GM23338 (cell line): ENCODE measurements around the gene SLC13A3. TPM values are rescaled to one million over a fixed set of nuclear protein-coding genes. Genes with fewer than 3 reads are reported as not detected.
A peak's percentile ranks its signal among the peaks of the same experiment; 100 is the strongest.

Source experiments
- ATAC-seq: fragments of 200-7000 bp; cut with Tn5 transposase; 3 replicates; pipeline ENCODE4 v1.9.1; 2020
- DNase-seq: peaks from one replicate; pipeline ENCODE4 v3.0.0-alpha.2; 2015; ENCODE audit warnings: low spot score
- H2AFZ ChIP-seq: fragments of 200-600 bp; sonication (generic); 2 replicates; pipeline ENCODE4 v1.8.0; 2016; ENCODE audit warnings: antibody characterized with exemption, mild to moderate bottlenecking, moderate library complexity
- H3F3A ChIP-seq: fragments of 200-600 bp; sonication (generic); replicated peaks from 2 replicates; pipeline ENCODE4 v1.8.0; 2017; ENCODE audit warnings: antibody characterized with exemption, mixed run types, low read depth
- H3K27ac ChIP-seq: fragments of 200-600 bp; sonication (generic); 2 replicates; pipeline ENCODE4 v1.6.1; 2016; ENCODE audit warnings: low read depth
- H3K27me3 ChIP-seq: fragments of 200-600 bp; sonication (generic); 2 replicates; pipeline ENCODE4 v1.8.0; 2016; ENCODE audit warnings: mild to moderate bottlenecking, mixed run types, moderate library complexity; ENCODE audit not compliant: insufficient read depth
- H3K36me3 ChIP-seq: fragments of 200-600 bp; sonication (generic); 2 replicates; pipeline ENCODE4 v1.8.0; 2016; ENCODE audit warnings: mild to moderate bottlenecking; ENCODE audit not compliant: insufficient read depth
- H3K4me1 ChIP-seq: fragments of 200-600 bp; sonication (generic); 2 replicates; pipeline ENCODE4 v1.8.0; 2016; ENCODE audit warnings: mild to moderate bottlenecking, moderate library complexity; ENCODE audit not compliant: insufficient read depth
- H3K4me2 ChIP-seq: fragments of 200-600 bp; sonication (generic); 2 replicates; pipeline ENCODE4 v1.7.1; 2017; ENCODE audit warnings: mixed run types
- H3K4me3 ChIP-seq: fragments of 200-600 bp; sonication (generic); 2 replicates; pipeline ENCODE4 v1.6.1; 2016; ENCODE audit warnings: mixed run types
- H3K79me2 ChIP-seq: fragments of 200-600 bp; sonication (generic); replicated peaks from 2 replicates; pipeline ENCODE4 v1.8.0; 2017; ENCODE audit warnings: mild to moderate bottlenecking; ENCODE audit not compliant: insufficient read depth
- H3K9me2 ChIP-seq: fragments of 200-600 bp; sonication (generic); 2 replicates; pipeline ENCODE4 v1.8.0; 2017; ENCODE audit not compliant: insufficient read depth
- H4K20me1 ChIP-seq: fragments of 200-600 bp; sonication (generic); replicated peaks from 2 replicates; pipeline ENCODE4 v1.8.0; 2017; ENCODE audit warnings: mild to moderate bottlenecking; ENCODE audit not compliant: insufficient read depth
- H3K27ac Mint-ChIP-seq: 2 replicates; pipeline ENCODE4 v1.8.0; 2020; ENCODE audit warnings: inconsistent platforms, mild to moderate bottlenecking, moderate library complexity, mixed read lengths
- H3K27me3 Mint-ChIP-seq: 3 replicates; pipeline ENCODE4 v1.8.0; 2022; ENCODE audit warnings: low read depth, mild to moderate bottlenecking, moderate library complexity, mixed read lengths, inconsistent platforms; ENCODE audit not compliant: insufficient read depth, poor library complexity
- H3K36me3 Mint-ChIP-seq: 3 replicates; pipeline ENCODE4 v1.8.0; 2021; ENCODE audit warnings: low read depth, mild to moderate bottlenecking, inconsistent platforms, moderate library complexity, mixed read lengths
- H3K4me1 Mint-ChIP-seq: 3 replicates; pipeline ENCODE4 v1.8.0; 2020; ENCODE audit warnings: mild to moderate bottlenecking, inconsistent platforms, mixed read lengths
- H3K4me3 Mint-ChIP-seq: 3 replicates; pipeline ENCODE4 v1.8.0; 2021; ENCODE audit warnings: moderate library complexity, mild to moderate bottlenecking, inconsistent platforms, mixed read lengths
- H3K9me3 Mint-ChIP-seq: 3 replicates; pipeline ENCODE4 v1.8.0; 2020; ENCODE audit warnings: moderate library complexity, mild to moderate bottlenecking, inconsistent platforms, mixed read lengths
- EZH2 ChIP-seq: fragments of 200-600 bp; sonication (generic); IDR thresholded peaks from one replicate; pipeline ENCODE4 v1.8.0; 2017; ENCODE audit warnings: antibody characterized with exemption, mild to moderate bottlenecking, low read depth; ENCODE audit not compliant: unreplicated experiment
- EZH2phosphoT487 ChIP-seq: fragments of 200-600 bp; sonication (generic); IDR thresholded peaks from one replicate; pipeline ENCODE4 v1.8.1; 2018; ENCODE audit warnings: antibody characterized with exemption; ENCODE audit not compliant: unreplicated experiment
- JUNB ChIP-seq: IDR thresholded peaks from one replicate; pipeline ENCODE4 v1.6.1; 2016; ENCODE audit warnings: antibody characterized with exemption; ENCODE audit not compliant: unreplicated experiment
- NANOG ChIP-seq: IDR thresholded peaks from 2 replicates; pipeline ENCODE4 v1.6.1; 2016; ENCODE audit warnings: antibody characterized with exemption, borderline replicate concordance
- POLR2AphosphoS5 ChIP-seq: IDR thresholded peaks from 2 replicates; pipeline ENCODE4 v1.6.1; 2016; ENCODE audit warnings: antibody characterized with exemption, low read depth
- ZNF114 ChIP-seq: fragments of 250-450 bp; sonication (Bioruptor Pico); IDR thresholded peaks from 2 replicates; pipeline ENCODE4 v1.5.0; 2020; ENCODE audit warnings: mild to moderate bottlenecking, moderate library complexity
- ZNF331 ChIP-seq: fragments of 250-450 bp; sonication (Bioruptor Pico); IDR thresholded peaks from 2 replicates; pipeline ENCODE4 v1.5.0; 2020; ENCODE audit warnings: low read depth, mild to moderate bottlenecking, moderate library complexity
- polyA plus RNA-seq: library from polyadenylated mRNA; unstranded; fragments of >200 nt; fragmentation: Nextera tagmentation; extraction: Ambion mirVana; gene quantifications from 2 replicates; pipeline ENCODE4 v1.2.1, GENCODE V29; 2016
- total RNA-seq: library from RNA; depleted of rRNA; stranded (reverse); fragments of >200 nt; shearing (Covaris generic); gene quantifications from 2 replicates; pipeline ENCODE4 v1.2.3, GENCODE V29; 2014
- TF ChIP-seq, protein P1 (sequence below): IDR thresholded peaks from 2 replicates; pipeline ENCODE4 v1.6.1; 2016; ENCODE audit warnings: antibody characterized with exemption
- TF ChIP-seq, protein P2 (sequence below): IDR thresholded peaks from one replicate; pipeline ENCODE4 v1.6.1; 2018; ENCODE audit warnings: antibody characterized with exemption; ENCODE audit not compliant: unreplicated experiment

SLC13A3 gene
- total and polyA plus RNA-seq, 2 experiments from 2014 or later, result 8.6 to 9.1 TPM

DNA sequence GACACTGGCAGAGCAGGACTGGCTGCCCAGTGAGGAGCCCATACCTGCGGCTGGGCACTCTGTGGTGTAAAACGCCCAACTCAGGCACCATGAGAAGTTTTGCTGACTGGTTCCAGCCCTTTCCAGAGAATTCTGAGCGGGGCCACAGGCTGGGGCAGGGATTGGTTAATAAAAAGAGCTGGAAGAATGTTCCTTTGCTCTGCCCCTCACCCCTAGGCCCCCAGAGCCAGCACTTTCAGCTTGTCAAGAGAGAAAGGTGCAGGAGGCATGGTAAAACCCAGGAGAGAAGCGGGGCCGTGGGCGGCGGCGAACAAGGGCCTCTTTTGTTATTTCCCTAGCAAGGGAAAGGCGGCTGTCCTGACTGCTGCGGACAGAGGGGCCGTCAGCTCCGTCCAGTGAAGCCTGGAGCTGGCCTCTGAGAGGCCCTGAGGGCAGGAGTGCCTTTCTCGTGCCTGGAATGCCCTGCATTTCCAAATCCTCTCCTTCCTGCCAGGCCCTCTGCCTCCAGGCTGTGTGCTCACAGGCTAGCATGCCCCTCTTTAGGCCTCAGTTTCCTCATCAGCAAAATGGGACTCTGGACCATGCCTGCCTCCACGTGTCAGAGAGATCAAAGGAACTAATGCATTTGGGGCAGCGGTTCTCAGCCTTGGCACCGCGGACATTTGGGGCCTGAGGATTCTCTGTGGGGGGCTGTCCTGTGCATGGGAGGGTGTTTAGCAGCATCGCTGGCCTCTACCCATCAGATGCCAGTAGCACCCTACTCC is 12.9 kb downstream of the SLC13A3 start:
- no peaks in the 10 kb centered on the region for H3K36me3 Mint-ChIP-seq
- no peak overlapping the region for H3K4me3 Mint-ChIP-seq
- DNase-seq (peak; percentile 27), ATAC-seq (peak; percentile 53)
- H2AFZ ChIP-seq, result no peak overlapping the region
- H3K9me3 Mint-ChIP-seq, result no peaks in the 10 kb centered on the region; the same call in 1 of the 3 replicates
- H4K20me1 ChIP-seq, result no peaks in the 10 kb centered on the region
- no peaks in the 10 kb centered on the region for H3K27me3 ChIP-seq
- peaks cover 14% of the 10 kb centered on the region for H3K27me3 Mint-ChIP-seq
- TF ChIP-seq NANOG (no peak), ZNF331 (no peak), JUNB (no peak), POLR2AphosphoS5 (no peak), EZH2 (no peak)
- TF ChIP-seq, protein P1, sequence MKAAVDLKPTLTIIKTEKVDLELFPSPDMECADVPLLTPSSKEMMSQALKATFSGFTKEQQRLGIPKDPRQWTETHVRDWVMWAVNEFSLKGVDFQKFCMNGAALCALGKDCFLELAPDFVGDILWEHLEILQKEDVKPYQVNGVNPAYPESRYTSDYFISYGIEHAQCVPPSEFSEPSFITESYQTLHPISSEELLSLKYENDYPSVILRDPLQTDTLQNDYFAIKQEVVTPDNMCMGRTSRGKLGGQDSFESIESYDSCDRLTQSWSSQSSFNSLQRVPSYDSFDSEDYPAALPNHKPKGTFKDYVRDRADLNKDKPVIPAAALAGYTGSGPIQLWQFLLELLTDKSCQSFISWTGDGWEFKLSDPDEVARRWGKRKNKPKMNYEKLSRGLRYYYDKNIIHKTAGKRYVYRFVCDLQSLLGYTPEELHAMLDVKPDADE, result no peak
- no peaks in the 10 kb centered on the region; the same call in 1 of the 2 replicates for H3K4me1 ChIP-seq
- H3K27ac ChIP-seq, result 0 out of 2 replicates have a peak overlapping the region, but pooled peaks have one; percentile 32
- no peak overlapping the region for H3K4me3 ChIP-seq
- no peak overlapping the region for H3K4me2 ChIP-seq
- peaks cover 8% of the 10 kb centered on the region; the same call in 2 of the 3 replicates for H3K4me1 Mint-ChIP-seq
- 0 out of 2 replicates have a peak overlapping the region, but pooled peaks have one; percentile 27 for H3K27ac Mint-ChIP-seq
- no peaks in the 10 kb centered on the region for H3F3A ChIP-seq
- H3K36me3 ChIP-seq, result no peaks in the 10 kb centered on the region
- no peaks in the 10 kb centered on the region for H3K9me2 ChIP-seq
- no peaks in the 10 kb centered on the region for H3K79me2 ChIP-seq

DNA sequence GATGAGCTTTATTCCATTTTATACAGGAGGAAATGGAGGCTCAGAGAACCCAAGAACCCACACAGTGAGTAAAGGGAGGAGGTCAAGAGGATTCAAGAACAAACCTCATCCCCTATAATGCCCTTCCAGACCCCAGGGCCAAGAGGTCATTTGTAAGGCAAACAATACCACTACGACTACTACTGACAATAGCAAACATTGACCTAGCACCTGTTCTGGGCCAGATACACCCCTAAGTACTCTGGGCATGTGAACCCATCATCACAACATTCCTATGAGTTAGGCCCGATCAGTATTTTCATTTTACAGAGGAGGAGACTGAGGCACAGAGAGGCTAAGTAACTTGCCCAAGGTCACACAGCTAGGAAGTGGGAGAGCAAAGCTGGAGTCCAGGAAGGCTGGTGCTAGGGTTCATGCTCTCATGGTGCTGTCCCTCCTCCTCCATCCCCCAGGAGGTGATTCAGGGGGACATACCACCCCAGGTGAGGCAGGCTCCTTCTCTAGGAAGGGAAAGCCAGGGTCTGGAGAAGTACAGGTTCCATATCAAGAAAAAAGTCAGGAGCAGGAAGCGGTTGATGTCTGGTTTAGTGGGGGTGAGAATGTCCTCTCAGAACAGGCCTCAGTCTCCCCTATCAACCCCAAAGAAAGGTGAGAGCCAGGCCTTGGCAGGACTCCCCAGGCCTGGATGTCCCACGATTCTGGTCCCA is 13.7 kb downstream of the SLC13A3 start:
- Histone ChIP-seq H3K79me2 (no peaks in the 10 kb centered on the region), H3K4me1 (no peaks in the 10 kb centered on the region; the same call in 1 of the 2 replicates), H3K27me3 (no peaks in the 10 kb centered on the region), H2AFZ (no peak overlapping the region), H3K9me2 (no peaks in the 10 kb centered on the region), H4K20me1 (no peaks in the 10 kb centered on the region), H3K4me2 (no peak overlapping the region), H3K27ac (no peak overlapping the region), H3K4me3 (no peak overlapping the region), H3F3A (no peaks in the 10 kb centered on the region), H3K36me3 (no peaks in the 10 kb centered on the region)
- Mint-ChIP-seq H3K27ac (0 out of 2 replicates have a peak overlapping the region, but pooled peaks have one; percentile 27), H3K36me3 (no peaks in the 10 kb centered on the region), H3K4me3 (no peak overlapping the region), H3K27me3 (peaks cover 14% of the 10 kb centered on the region), H3K4me1 (peaks cover 8% of the 10 kb centered on the region; the same call in 2 of the 3 replicates), H3K9me3 (no peaks in the 10 kb centered on the region; the same call in 1 of the 3 replicates)
- ATAC-seq (no peak), DNase-seq (no peak)
- TF ChIP-seq, protein P1, result no peak
- no peak for TF ChIP-seq EZH2phosphoT487
- TF ChIP-seq ZNF114 (CRISPR knock-in tag), result no peak
- TF ChIP-seq EZH2, result no peak
- TF ChIP-seq NANOG, result no peak
- TF ChIP-seq, protein P2, sequence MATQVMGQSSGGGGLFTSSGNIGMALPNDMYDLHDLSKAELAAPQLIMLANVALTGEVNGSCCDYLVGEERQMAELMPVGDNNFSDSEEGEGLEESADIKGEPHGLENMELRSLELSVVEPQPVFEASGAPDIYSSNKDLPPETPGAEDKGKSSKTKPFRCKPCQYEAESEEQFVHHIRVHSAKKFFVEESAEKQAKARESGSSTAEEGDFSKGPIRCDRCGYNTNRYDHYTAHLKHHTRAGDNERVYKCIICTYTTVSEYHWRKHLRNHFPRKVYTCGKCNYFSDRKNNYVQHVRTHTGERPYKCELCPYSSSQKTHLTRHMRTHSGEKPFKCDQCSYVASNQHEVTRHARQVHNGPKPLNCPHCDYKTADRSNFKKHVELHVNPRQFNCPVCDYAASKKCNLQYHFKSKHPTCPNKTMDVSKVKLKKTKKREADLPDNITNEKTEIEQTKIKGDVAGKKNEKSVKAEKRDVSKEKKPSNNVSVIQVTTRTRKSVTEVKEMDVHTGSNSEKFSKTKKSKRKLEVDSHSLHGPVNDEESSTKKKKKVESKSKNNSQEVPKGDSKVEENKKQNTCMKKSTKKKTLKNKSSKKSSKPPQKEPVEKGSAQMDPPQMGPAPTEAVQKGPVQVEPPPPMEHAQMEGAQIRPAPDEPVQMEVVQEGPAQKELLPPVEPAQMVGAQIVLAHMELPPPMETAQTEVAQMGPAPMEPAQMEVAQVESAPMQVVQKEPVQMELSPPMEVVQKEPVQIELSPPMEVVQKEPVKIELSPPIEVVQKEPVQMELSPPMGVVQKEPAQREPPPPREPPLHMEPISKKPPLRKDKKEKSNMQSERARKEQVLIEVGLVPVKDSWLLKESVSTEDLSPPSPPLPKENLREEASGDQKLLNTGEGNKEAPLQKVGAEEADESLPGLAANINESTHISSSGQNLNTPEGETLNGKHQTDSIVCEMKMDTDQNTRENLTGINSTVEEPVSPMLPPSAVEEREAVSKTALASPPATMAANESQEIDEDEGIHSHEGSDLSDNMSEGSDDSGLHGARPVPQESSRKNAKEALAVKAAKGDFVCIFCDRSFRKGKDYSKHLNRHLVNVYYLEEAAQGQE, result no peak
